Caco-2 (cell line): ENCODE measurements around the gene KRT34. TPM values are rescaled to one million over a fixed set of nuclear protein-coding genes. Genes with fewer than 3 reads are reported as not detected.

Source experiments
- BruUV-seq: library from RNA; stranded (reverse); fragments of 400-500 nt; replicated peaks from 2 replicates; lab custom pipeline; 2021; lab: Mats Ljungman, UMichigan
- CTCF ChIA-PET: fragments of 300-600 bp; sonication (Branson Sonifier 250); formaldehyde crosslinking; loops from one replicate; lab custom pipeline; 2022; ENCODE audit warnings: antibody characterized with exemption; lab: Charles Lee
- POLR2A ChIA-PET: fragments of 300-600 bp; sonication (Branson Sonifier 250); formaldehyde crosslinking; loops from one replicate; lab custom pipeline; 2022; ENCODE audit warnings: antibody characterized with exemption; lab: Charles Lee
- DNase-seq, 2 experiments: peaks; one replicate each; pipeline versions ENCODE4 v3.0.0 to v3.0.0-alpha.2; 2020 to 2022
- H3K27me3 ChIP-seq: replicated peaks from 2 replicates; pipeline ENCODE4 v1.6.0; 2011; ENCODE audit warnings: low read length; ENCODE audit not compliant: control insufficient read depth, insufficient read depth
- H3K36me3 ChIP-seq: 2 replicates; pipeline ENCODE4 v1.5.1; 2011; ENCODE audit warnings: low read length; ENCODE audit not compliant: control insufficient read depth, insufficient read depth
- H3K4me1 ChIP-seq: fragments of 250-450 bp; sonication (Bioruptor Pico); 2 replicates; pipeline ENCODE4 v1.5.1; 2020; ENCODE audit warnings: mild to moderate bottlenecking
- H3K4me3 ChIP-seq: 2 replicates; pipeline ENCODE4 v1.5.1; 2011; ENCODE audit warnings: low read depth, mild to moderate bottlenecking, control low read depth, low read length
- H3K9me3 ChIP-seq: fragments of 250-450 bp; sonication (Bioruptor Pico); 2 replicates; pipeline ENCODE4 v1.5.1; 2020; ENCODE audit warnings: mild to moderate bottlenecking, moderate library complexity
- H3K27ac Mint-ChIP-seq: one replicate; pipeline ENCODE4 v1.8.0; 2022; ENCODE audit warnings: mixed read lengths; ENCODE audit not compliant: unreplicated experiment
- H3K27me3 Mint-ChIP-seq: one replicate; pipeline ENCODE4 v1.8.0; 2022; ENCODE audit warnings: mixed read lengths; ENCODE audit not compliant: insufficient read depth, unreplicated experiment
- H3K36me3 Mint-ChIP-seq: one replicate; pipeline ENCODE4 v1.8.0; 2022; ENCODE audit warnings: mild to moderate bottlenecking, mixed read lengths; ENCODE audit not compliant: insufficient read depth, unreplicated experiment
- H3K4me1 Mint-ChIP-seq: one replicate; pipeline ENCODE4 v1.8.0; 2022; ENCODE audit warnings: low read depth, mixed read lengths; ENCODE audit not compliant: unreplicated experiment
- H3K4me3 Mint-ChIP-seq: one replicate; pipeline ENCODE4 v1.8.0; 2022; ENCODE audit warnings: mild to moderate bottlenecking, moderate library complexity, mixed read lengths; ENCODE audit not compliant: unreplicated experiment
- H3K9me3 Mint-ChIP-seq: one replicate; pipeline ENCODE4 v1.8.0; 2022; ENCODE audit warnings: mixed read lengths; ENCODE audit not compliant: unreplicated experiment
- intact Hi-C: fragments of 100-400 bp; cut with micrococcal nuclease; formaldehyde crosslinking; loops from one replicate; pipeline ENCODE4 v1.10.0; 2022; ENCODE audit not compliant: unreplicated experiment
- total RNA-seq: library from RNA; stranded (reverse); gene quantifications from 2 replicates; pipeline ENCODE4 v1.2.3, GENCODE V29; 2022
- TF ChIP-seq, protein P1 (sequence below), 2 experiments: fragments of 200-600 bp in 1 of 2; IDR thresholded peaks; 1 replicate in 1 of 2; 2 replicates in 1 of 2; pipeline versions ENCODE4 v1.5.1 to v1.8.0; 2011 to 2022; ENCODE audit warnings: antibody characterized with exemption in 1 of 2, control low read depth in 1 of 2, inconsistent platforms in 1 of 2, low read depth in 1 of 2, low read length in 1 of 2, mild to moderate bottlenecking in 1 of 2, moderate library complexity in 1 of 2; ENCODE audit not compliant: insufficient read depth in 1 of 2, severe bottlenecking in 1 of 2, unreplicated experiment in 1 of 2

Gene KRT34
- total RNA-seq, 1 experiment from 2014 or later, result not detected

DNA sequence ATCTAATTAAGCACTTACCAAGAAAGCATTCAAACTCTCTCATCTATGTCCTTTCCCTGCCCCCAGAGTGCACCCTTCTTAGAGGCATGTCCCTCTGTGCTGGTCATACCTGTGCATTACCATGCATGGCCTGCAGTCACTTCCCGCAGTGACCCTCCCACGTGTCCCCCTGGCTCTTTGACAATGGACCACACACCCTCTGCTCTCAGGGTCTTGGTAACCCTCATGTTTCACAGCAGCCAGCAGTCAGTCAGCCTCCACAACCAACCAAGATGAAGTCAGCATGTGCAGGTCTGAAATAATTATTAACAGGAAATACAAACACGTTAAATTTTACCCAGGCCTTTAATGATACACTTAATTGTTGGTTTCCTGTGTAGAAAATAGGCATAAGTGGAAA lies 41.6 kb downstream of the KRT34 start:
- H3K36me3 ChIP-seq, result no peaks in the 10 kb centered on the region
- POLR2A ChIA-PET, result no interaction called here
- no peak for DNase-seq
- Mint-ChIP-seq H3K4me1 (no peaks in the 10 kb centered on the region), H3K27me3 (no peaks in the 10 kb centered on the region), H3K27ac (no peak overlapping the region), H3K4me3 (no peak overlapping the region), H3K36me3 (no peaks in the 10 kb centered on the region), H3K9me3 (peaks cover 10% of the 10 kb centered on the region)
- H3K27me3 ChIP-seq, result no peaks in the 10 kb centered on the region
- H3K9me3 ChIP-seq, result no peaks in the 10 kb centered on the region
- BruUV-seq, result no TSS peak
- TF ChIP-seq, protein P1, sequence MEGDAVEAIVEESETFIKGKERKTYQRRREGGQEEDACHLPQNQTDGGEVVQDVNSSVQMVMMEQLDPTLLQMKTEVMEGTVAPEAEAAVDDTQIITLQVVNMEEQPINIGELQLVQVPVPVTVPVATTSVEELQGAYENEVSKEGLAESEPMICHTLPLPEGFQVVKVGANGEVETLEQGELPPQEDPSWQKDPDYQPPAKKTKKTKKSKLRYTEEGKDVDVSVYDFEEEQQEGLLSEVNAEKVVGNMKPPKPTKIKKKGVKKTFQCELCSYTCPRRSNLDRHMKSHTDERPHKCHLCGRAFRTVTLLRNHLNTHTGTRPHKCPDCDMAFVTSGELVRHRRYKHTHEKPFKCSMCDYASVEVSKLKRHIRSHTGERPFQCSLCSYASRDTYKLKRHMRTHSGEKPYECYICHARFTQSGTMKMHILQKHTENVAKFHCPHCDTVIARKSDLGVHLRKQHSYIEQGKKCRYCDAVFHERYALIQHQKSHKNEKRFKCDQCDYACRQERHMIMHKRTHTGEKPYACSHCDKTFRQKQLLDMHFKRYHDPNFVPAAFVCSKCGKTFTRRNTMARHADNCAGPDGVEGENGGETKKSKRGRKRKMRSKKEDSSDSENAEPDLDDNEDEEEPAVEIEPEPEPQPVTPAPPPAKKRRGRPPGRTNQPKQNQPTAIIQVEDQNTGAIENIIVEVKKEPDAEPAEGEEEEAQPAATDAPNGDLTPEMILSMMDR (IDR thresholded peaks at IDR 0.05; ENCODE audit: insufficient read depth in 1 of 2, low read depth in 1 of 2, low read length in 1 of 2, severe bottlenecking in 1 of 2, unreplicated experiment in 1 of 2), result no peak
- CTCF ChIA-PET, result no interaction called here
- H3K4me1 ChIP-seq, result no peaks in the 10 kb centered on the region
- no peak overlapping the region for H3K4me3 ChIP-seq
- intact Hi-C loops, result no loop called here

DNA sequence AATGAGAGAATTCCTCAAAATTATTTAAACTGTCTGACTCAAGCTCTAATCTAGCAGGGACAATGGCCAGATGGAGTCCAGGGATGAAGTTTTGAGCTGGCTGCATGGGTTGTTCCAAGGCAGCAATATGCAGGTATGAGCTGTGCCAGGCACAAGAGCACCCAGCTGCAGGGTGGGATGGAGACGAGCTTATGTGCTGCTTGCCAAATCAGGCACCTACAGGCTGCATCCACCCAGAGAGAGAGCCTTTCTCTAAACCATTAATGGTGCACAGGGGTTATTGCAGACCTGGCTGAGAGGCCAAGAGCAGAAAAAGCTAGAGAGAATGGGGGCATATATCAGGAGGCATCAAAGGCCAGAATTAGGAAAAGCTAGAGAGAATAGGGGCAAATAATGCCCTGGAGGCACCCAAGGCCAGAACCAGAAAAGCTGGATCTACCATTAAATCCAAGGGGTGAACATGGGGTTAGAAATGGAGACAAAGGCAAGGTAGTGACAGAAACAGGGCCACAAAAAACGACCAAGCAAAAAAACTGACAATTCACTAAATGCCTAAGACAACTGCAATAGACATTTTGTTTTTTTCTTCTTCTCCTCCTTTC lies 42.4 kb downstream of the KRT34 start:
- no peak overlapping the region for H3K4me3 ChIP-seq
- H3K36me3 ChIP-seq, result no peaks in the 10 kb centered on the region
- no TSS peak for BruUV-seq
- Mint-ChIP-seq H3K4me1 (no peaks in the 10 kb centered on the region), H3K9me3 (peaks cover 10% of the 10 kb centered on the region), H3K36me3 (no peaks in the 10 kb centered on the region), H3K27me3 (no peaks in the 10 kb centered on the region), H3K27ac (no peak overlapping the region), H3K4me3 (no peak overlapping the region)
- TF ChIP-seq, protein P1 (IDR thresholded peaks at IDR 0.05; ENCODE audit: insufficient read depth in 1 of 2, low read depth in 1 of 2, low read length in 1 of 2, severe bottlenecking in 1 of 2, unreplicated experiment in 1 of 2), result no peak
- no peaks in the 10 kb centered on the region for H3K4me1 ChIP-seq
- intact Hi-C loops, result no loop called here
- no peaks in the 10 kb centered on the region for H3K9me3 ChIP-seq
- no peak for DNase-seq
- ChIA-PET CTCF (no interaction called here), POLR2A (no interaction called here)
- H3K27me3 ChIP-seq, result no peaks in the 10 kb centered on the region

DNA sequence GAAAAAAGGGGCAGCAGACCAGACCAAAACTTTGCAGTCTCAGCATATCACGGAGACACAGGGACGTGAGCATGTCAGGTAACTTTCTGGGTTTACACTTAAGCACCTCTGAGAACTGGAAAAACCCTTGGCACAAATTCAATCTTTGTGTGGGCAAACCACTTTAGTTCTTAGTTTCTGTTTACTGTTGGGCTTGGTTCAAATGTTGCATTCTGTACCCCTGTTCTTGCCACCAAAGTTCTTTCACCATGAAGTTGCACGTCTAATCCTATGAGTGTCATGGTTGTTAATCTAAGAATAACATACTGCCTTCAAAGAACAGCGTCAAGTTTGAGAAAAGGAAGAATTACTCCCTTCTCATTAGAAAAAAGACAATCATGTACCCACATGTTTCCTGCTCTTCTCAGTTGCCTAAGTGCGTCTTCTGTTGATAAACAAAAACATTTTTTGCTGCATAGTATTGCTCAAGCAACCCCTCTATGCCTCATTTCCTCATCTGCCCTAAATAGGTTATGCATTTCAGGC lies 43.1 kb downstream of the KRT34 start:
- no peaks in the 10 kb centered on the region for H3K36me3 ChIP-seq
- no peak overlapping the region for H3K27ac Mint-ChIP-seq
- peaks cover 10% of the 10 kb centered on the region for H3K9me3 Mint-ChIP-seq
- ChIA-PET CTCF (no interaction called here), POLR2A (no interaction called here)
- intact Hi-C loops, result no loop called here
- no peaks in the 10 kb centered on the region for H3K4me1 ChIP-seq
- H3K4me3 ChIP-seq, result no peak overlapping the region
- no peaks in the 10 kb centered on the region for H3K36me3 Mint-ChIP-seq
- H3K4me1 Mint-ChIP-seq, result no peaks in the 10 kb centered on the region
- no peaks in the 10 kb centered on the region for H3K27me3 Mint-ChIP-seq
- no peak for DNase-seq
- no peaks in the 10 kb centered on the region for H3K9me3 ChIP-seq
- no TSS peak for BruUV-seq
- no peak overlapping the region for H3K4me3 Mint-ChIP-seq
- no peaks in the 10 kb centered on the region for H3K27me3 ChIP-seq
- TF ChIP-seq, protein P1 (IDR thresholded peaks at IDR 0.05; ENCODE audit: insufficient read depth in 1 of 2, low read depth in 1 of 2, low read length in 1 of 2, severe bottlenecking in 1 of 2, unreplicated experiment in 1 of 2), result no peak
